Mucosa of descending colon (tissue), 3 donors: ENCODE data around the gene DISP2. TPM values are rescaled to one million over a fixed set of nuclear protein-coding genes. Genes with fewer than 3 reads are reported as not detected.

Experiments used
- ATAC-seq: fragments of 200-7000 bp; cut with Tn5 transposase; one replicate; pipeline ENCODE4 v1.9.1; 2020; ENCODE audit warnings: mild to moderate bottlenecking, moderate library complexity
- DNase-seq, 3 donors: peaks; one replicate each; pipeline ENCODE4 v3.0.0-alpha.2; 2020
- H3K36me3 ChIP-seq: fragments of 200-600 bp; one replicate; pipeline ENCODE4 v1.8.0; 2021; ENCODE audit warnings: low read depth, mild to moderate bottlenecking
- H3K4me1 ChIP-seq: fragments of 200-600 bp; one replicate; pipeline ENCODE4 v1.8.0; 2021; ENCODE audit warnings: low read depth, mild to moderate bottlenecking
- H3K4me3 ChIP-seq: fragments of 200-600 bp; one replicate; pipeline ENCODE4 v1.8.0; 2021; ENCODE audit warnings: mild to moderate bottlenecking
- H3K9me3 ChIP-seq: fragments of 200-600 bp; one replicate; pipeline ENCODE4 v1.8.0; 2021; ENCODE audit warnings: mild to moderate bottlenecking
- CTCF ChIP-seq: fragments of 200-600 bp; IDR thresholded peaks from one replicate; pipeline ENCODE4 v1.8.0; 2022; ENCODE audit warnings: antibody characterized with exemption, mild to moderate bottlenecking
- intact Hi-C, 2 donors: fragments of 100-400 bp; cut with DNase I in 1 of 2; cut with micrococcal nuclease in 1 of 2; formaldehyde crosslinking; loops; one replicate each; pipeline versions ENCODE4 v1.11.0 to v1.11.1; 2022; cut with DNase I, micrococcal nuclease
- total RNA-seq, 3 donors: library from RNA; stranded (reverse); fragmentation: NEBNext Ultra II Directional in 2 of 3; extraction: Animal tissue kit (Norgen Biotek cat#: 25700) in 2 of 3; gene quantifications; one replicate each; pipeline versions ENCODE4 v1.2.1 to v1.2.4, GENCODE V29; 2021 to 2023
- donor health status: DM: no; HTN: no; CAD: no; lungs with moderate emphysema.
- donor health status: DM: no; HTN: no; CAD: no.
- donor health status: DM: no; HTN: yes; CAD: no.

The DISP2 gene
- total RNA-seq, 3 donors from 2014 or later, result 5.1 to 23.4 (median 16.1) TPM

- Histone ChIP-seq H3K36me3 (no peaks in the 10 kb centered on the region), H3K4me1 (peaks cover 9% of the 10 kb centered on the region), H3K4me3 (no peak overlapping the region), H3K9me3 (no peaks in the 10 kb centered on the region)
- ATAC-seq, result peak; percentile 7
- DNase-seq, result peak in 2 of 3 donors; percentile 31 to 48
- intact Hi-C loops, result no loop called here
- TF ChIP-seq CTCF, result no peak
These were observed 27.6 kb upstream of the DISP2 start for GRCh38 chr15:40330368-40330836.

GRCh38 chr15:40331026-40331425 lies 27.0 kb upstream of the DISP2 start:
- Histone ChIP-seq H3K36me3 (no peaks in the 10 kb centered on the region), H3K4me1 (peaks cover 5% of the 10 kb centered on the region), H3K4me3 (no peak overlapping the region), H3K9me3 (no peaks in the 10 kb centered on the region)
- TF ChIP-seq CTCF, result no peak
- ATAC-seq, result no peak
- peak in 1 of 3 donors; percentile 7 for DNase-seq
- intact Hi-C loops, result no loop called here

- H3K36me3 ChIP-seq, result no peaks in the 10 kb centered on the region
- no peak overlapping the region for H3K4me3 ChIP-seq
- peaks cover 5% of the 10 kb centered on the region for H3K4me1 ChIP-seq
- TF ChIP-seq CTCF, result no peak
- H3K9me3 ChIP-seq, result no peaks in the 10 kb centered on the region
- intact Hi-C loops, result no loop called here
- DNase-seq (peak in 1 of 3 donors; percentile 14), ATAC-seq (no peak)
These were observed 26.4 kb upstream of the DISP2 start for GRCh38 chr15:40331637-40332036.

- Histone ChIP-seq H3K4me1 (peaks cover 5% of the 10 kb centered on the region), H3K9me3 (no peaks in the 10 kb centered on the region), H3K36me3 (no peaks in the 10 kb centered on the region), H3K4me3 (no peak overlapping the region)
- ATAC-seq, result no peak
- no peak for TF ChIP-seq CTCF
- intact Hi-C loops, result no loop called here
- DNase-seq, result peak in 1 of 3 donors; percentile 26
These were observed 25.8 kb upstream of the DISP2 start for GRCh38 chr15:40332113-40332781.

GRCh38 chr15:40333922-40334492 lies 24.0 kb upstream of the DISP2 start:
- no peaks in the 10 kb centered on the region for H3K36me3 ChIP-seq
- H3K4me1 ChIP-seq, result peaks cover 18% of the 10 kb centered on the region
- TF ChIP-seq CTCF, result no peak
- no peaks in the 10 kb centered on the region for H3K9me3 ChIP-seq
- ATAC-seq (peak; percentile 70), DNase-seq (peak; percentile 49 to 74 (median 55))
- intact Hi-C loops, result no loop called here
- H3K4me3 ChIP-seq, result no peak overlapping the region
